ENCODE data around the gene SECISBP2L. TPM values are rescaled to one million over a fixed set of nuclear protein-coding genes. Genes with fewer than 3 reads are reported as not detected.

SECISBP2L gene
- total and polyA plus RNA-seq, 9 of the 15 experiments (the other 6 are each of a cell fraction or from before 2014, with no cell fraction given), result 0.55 to 14.1 (median 10.4) TPM

DNA sequence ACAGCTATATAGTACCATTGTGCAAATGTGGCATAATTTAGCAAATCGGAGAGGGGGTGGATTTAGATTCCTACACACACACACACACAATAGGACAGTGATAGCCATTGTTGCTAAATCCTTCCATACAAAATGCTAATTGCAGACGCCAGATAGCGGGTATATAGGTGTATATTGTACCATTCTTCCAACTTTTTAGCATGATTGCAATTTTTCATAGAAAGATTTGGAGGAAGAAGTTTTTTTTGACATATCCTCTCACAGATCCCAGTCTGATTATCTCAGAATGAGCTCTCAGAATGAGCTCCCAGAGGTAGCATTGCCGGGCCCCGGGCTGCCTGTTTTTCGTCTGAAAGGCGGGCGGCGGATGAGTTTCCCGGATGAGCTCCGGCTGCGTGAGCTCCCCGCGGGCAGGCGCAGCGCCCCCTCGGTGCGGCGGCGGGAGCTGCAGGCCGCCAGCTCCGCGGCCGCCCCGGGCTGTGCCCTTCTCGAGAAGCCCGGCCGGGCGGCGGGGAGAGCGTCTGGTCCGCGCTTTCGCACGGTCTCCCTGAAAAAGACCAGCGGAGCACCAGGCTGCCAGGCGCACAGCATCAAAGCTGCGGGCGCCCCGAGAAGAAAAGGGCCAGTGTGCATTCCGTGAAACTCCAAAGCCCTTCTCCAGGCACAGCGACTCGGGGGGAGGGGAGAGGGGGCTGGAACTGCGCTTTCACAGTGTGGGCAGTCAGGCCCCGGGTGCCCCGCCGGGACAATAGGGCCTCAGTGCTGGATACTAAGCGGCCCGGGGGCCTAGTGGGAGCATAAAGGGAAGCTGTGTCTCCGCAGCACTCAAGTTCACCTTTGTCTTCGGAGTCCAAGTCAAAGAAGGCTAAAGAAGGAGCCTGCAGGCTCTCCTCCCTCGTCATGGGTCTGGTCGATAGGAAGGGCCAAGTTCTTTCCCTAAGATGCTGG lies 70.5 kb downstream of the SECISBP2L start (continued):
- TF ChIP-seq VEZF1 (CRISPR knock-in tag; IDR thresholded peaks at IDR 0.05), result peak; percentile 54
- TF ChIP-seq, protein P1, sequence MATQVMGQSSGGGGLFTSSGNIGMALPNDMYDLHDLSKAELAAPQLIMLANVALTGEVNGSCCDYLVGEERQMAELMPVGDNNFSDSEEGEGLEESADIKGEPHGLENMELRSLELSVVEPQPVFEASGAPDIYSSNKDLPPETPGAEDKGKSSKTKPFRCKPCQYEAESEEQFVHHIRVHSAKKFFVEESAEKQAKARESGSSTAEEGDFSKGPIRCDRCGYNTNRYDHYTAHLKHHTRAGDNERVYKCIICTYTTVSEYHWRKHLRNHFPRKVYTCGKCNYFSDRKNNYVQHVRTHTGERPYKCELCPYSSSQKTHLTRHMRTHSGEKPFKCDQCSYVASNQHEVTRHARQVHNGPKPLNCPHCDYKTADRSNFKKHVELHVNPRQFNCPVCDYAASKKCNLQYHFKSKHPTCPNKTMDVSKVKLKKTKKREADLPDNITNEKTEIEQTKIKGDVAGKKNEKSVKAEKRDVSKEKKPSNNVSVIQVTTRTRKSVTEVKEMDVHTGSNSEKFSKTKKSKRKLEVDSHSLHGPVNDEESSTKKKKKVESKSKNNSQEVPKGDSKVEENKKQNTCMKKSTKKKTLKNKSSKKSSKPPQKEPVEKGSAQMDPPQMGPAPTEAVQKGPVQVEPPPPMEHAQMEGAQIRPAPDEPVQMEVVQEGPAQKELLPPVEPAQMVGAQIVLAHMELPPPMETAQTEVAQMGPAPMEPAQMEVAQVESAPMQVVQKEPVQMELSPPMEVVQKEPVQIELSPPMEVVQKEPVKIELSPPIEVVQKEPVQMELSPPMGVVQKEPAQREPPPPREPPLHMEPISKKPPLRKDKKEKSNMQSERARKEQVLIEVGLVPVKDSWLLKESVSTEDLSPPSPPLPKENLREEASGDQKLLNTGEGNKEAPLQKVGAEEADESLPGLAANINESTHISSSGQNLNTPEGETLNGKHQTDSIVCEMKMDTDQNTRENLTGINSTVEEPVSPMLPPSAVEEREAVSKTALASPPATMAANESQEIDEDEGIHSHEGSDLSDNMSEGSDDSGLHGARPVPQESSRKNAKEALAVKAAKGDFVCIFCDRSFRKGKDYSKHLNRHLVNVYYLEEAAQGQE (IDR thresholded peaks at IDR 0.05; ENCODE audit: borderline replicate concordance), result peak; percentile 37; the same call in 1 of the 2 replicates
- TF ChIP-seq, protein P1 (CRISPR knock-in tag; IDR thresholded peaks at IDR 0.05; ENCODE audit: low read depth), result no peak
- 0 out of 2 replicates have a peak, but pooled peaks have one; percentile 46 for TF ChIP-seq ZNF12 (CRISPR knock-in tag; IDR thresholded peaks at IDR 0.05)
- TF ChIP-seq E2F3 (CRISPR knock-in tag; IDR thresholded peaks at IDR 0.05), result no peak; the same call in 1 of the 2 replicates
- TF ChIP-seq ZNF592 (IDR thresholded peaks at IDR 0.05), result peak; percentile 67
- peak in 2 of 3 experiments; percentile 62 to 68 for TF ChIP-seq YY1 (IDR thresholded peaks at IDR 0.05; ENCODE audit: borderline replicate concordance in 1 of 3, control insufficient read depth in 1 of 3, extremely low read depth in 1 of 3, insufficient read depth in 3 of 3, insufficient read length in 1 of 3, insufficient replicate concordance in 2 of 3, low read depth in 1 of 3, low read length in 2 of 3)
- no peak for TF ChIP-seq SRF (CRISPR knock-in tag; IDR thresholded peaks at IDR 0.05)
- TF ChIP-seq ZNF146 (CRISPR knock-in tag; IDR thresholded peaks at IDR 0.05; ENCODE audit: unreplicated experiment), result no peak
- no peak for TF ChIP-seq NFIX (CRISPR knock-in tag; IDR thresholded peaks at IDR 0.05; ENCODE audit: low read depth)
- TF ChIP-seq RB1 (IDR thresholded peaks at IDR 0.05; ENCODE audit: low read depth), result peak; percentile 94
